NOMO-1 treated with dmso at 0.1 percent for 144 hours (cell line): Measurements from ENCODE around the gene TMEM91.

Experiments
- DNase-seq: peaks from one replicate; lab custom pipeline; 2025; ENCODE audit not compliant: unreplicated experiment; lab: John Stamatoyannopoulos, UW

Gene TMEM91

GRCh38 chr19:41427647-41428480 is 51.5 kb downstream of the TMEM91 start:
- no peak for DNase-seq

GRCh38 chr19:41428481-41428859 is 52.1 kb downstream of the TMEM91 start:
- DNase-seq = no peak

GRCh38 chr19:41430922-41431321 is 54.6 kb downstream of the TMEM91 start:
- no peak for DNase-seq

DNA sequence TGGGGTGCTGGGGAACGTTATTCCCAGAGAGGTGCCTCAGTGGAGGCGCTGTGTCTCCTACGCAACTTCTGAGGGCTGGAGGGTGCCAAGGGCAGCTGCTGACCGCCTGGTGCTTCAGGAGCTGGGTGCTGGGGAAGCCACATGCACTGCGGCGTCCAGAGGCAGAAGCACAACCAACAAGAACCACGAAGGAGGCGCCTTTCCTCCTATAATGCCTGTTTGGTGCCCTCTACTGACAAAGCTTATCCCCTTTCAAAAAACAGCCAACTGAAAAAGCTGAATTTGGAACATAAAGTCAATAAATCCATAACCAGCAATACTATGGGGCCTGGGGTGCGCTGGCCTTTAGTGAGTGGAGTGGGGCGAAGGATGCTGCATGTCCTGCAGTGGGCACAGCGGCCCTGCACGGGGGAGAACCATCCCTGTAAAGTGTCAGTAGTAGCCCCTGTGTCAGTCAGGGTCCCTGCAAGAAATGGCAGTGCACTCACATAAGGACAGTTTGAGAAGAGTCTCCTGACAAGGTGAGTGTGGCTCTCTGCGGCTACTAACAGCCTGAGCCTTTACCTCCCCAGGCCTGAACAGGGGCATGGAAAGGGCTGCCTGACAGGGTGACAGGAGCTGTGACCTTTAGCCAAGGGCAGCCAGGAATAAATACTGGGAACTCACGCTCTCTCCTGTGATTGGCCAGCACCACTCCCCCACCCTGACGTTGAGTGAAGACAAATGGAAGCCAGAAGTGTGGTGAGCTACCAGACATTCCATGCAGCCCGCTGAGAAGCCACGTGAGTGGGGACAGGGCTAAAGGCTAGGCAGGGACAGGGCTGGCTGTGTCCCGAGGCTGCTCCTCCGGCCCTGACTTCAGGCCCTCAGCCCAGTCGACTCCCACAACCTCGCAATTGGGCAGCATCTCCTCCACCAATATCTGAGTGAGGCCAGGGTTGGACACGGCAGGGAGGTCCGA is 55.4 kb downstream of the TMEM91 start:
- DNase-seq = peak; percentile 53

DNA sequence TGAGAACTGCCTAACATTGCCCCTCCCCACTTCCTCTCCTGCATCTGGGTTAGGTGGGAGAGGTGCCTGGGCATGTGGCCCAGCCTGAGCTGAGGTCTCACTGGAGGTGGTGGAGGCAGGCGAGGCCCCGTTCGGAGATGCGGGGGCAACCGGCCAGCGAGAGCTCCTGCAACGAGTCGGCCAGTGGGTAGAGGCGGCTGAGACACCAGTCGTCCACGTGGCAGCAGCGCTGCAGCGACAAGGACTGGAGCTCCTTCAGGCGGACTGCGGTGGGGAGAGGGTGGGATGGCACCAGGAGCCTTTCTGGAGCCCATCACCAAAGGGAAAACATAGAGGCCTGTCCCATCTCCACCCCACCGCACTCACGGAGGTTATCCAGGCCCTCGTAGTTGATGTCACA is 56.8 kb downstream of the TMEM91 start:
- no peak for DNase-seq
